Panc1 (cell line): ENCODE data around the gene SNX33.

ENCODE experiments used
- CTCF ChIP-seq: fragments of 450-650 bp; IDR thresholded peaks from 2 replicates; pipeline ENCODE4 v1.5.1; 2017; ENCODE audit warnings: mild to moderate bottlenecking
- POLR2AphosphoS5 ChIP-seq: IDR thresholded peaks from 2 replicates; pipeline ENCODE4 v1.6.1; 2012; ENCODE audit warnings: mild to moderate bottlenecking, low read depth, low read length, moderate library complexity
- SIN3A ChIP-seq: IDR thresholded peaks from 2 replicates; pipeline ENCODE4 v1.6.1; 2012; ENCODE audit warnings: low read depth, mild to moderate bottlenecking, low read length, moderate library complexity, borderline replicate concordance; ENCODE audit not compliant: insufficient read depth
- TCF7L2 ChIP-seq: IDR thresholded peaks from 2 replicates; pipeline ENCODE4 v1.6.1; 2011; ENCODE audit warnings: mild to moderate bottlenecking, low read depth, low read length, inconsistent platforms
- TF ChIP-seq, protein P1 (sequence below), 2 experiments: IDR thresholded peaks; 2 replicates each; pipeline ENCODE4 v1.6.1; 2011 to 2012; ENCODE audit warnings: low read depth in 2 of 2, control low read depth in 1 of 2, low read length in 1 of 2, mild to moderate bottlenecking in 1 of 2, moderate library complexity in 1 of 2; ENCODE audit not compliant: insufficient read depth in 1 of 2

- TF ChIP-seq CTCF = no peak
- no peak for TF ChIP-seq POLR2AphosphoS5
- TF ChIP-seq, protein P1, sequence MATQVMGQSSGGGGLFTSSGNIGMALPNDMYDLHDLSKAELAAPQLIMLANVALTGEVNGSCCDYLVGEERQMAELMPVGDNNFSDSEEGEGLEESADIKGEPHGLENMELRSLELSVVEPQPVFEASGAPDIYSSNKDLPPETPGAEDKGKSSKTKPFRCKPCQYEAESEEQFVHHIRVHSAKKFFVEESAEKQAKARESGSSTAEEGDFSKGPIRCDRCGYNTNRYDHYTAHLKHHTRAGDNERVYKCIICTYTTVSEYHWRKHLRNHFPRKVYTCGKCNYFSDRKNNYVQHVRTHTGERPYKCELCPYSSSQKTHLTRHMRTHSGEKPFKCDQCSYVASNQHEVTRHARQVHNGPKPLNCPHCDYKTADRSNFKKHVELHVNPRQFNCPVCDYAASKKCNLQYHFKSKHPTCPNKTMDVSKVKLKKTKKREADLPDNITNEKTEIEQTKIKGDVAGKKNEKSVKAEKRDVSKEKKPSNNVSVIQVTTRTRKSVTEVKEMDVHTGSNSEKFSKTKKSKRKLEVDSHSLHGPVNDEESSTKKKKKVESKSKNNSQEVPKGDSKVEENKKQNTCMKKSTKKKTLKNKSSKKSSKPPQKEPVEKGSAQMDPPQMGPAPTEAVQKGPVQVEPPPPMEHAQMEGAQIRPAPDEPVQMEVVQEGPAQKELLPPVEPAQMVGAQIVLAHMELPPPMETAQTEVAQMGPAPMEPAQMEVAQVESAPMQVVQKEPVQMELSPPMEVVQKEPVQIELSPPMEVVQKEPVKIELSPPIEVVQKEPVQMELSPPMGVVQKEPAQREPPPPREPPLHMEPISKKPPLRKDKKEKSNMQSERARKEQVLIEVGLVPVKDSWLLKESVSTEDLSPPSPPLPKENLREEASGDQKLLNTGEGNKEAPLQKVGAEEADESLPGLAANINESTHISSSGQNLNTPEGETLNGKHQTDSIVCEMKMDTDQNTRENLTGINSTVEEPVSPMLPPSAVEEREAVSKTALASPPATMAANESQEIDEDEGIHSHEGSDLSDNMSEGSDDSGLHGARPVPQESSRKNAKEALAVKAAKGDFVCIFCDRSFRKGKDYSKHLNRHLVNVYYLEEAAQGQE (IDR thresholded peaks at IDR 0.05; ENCODE audit: insufficient read depth in 1 of 2, low read depth in 2 of 2, low read length in 1 of 2) = no peak
- no peak for TF ChIP-seq SIN3A
- no peak for TF ChIP-seq TCF7L2
Measured at GRCh38 chr15:75649045-75649761, 1.5 kb downstream of the SNX33 start.
